Measurements from ENCODE around the gene ERC1.

ERC1 gene

DNA sequence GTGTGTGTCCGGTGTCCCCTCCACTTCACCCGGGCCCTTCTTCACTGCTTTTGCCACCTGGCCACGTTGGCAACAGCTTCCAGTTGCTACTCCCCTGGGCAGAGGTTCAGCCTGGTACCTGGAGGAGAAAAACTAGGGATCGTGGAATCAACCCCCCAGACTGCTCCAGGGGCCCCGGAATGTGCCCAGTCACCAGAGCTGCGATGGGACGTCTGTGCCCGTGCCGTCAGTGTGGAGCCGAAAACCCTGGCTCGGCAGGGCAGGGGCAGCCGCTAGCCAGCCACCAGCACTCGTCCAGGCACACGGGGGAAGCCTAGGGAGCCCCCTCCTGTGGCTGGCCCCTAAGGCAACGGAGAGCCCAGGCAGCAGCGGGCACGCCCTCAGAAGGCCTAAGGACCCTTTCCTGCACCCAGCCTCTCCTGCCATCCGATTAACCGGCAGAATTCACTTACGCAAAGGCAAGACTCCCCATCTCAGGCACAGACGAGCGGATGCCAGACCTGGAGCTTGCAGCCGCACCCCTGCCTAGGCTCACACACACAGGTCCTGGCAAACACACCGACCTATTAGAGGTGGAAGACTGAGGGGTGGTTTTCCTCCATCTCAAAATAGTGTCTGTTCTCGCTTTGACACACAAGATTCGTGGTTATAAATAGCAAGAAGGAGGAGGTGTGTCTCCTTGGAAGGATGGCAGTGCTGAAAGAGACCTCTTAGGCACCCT lies 540.8 kb downstream of the ERC1 start:
- DNase-seq (ENCODE audit: low read depth in 3 of 3): no peak

DNA sequence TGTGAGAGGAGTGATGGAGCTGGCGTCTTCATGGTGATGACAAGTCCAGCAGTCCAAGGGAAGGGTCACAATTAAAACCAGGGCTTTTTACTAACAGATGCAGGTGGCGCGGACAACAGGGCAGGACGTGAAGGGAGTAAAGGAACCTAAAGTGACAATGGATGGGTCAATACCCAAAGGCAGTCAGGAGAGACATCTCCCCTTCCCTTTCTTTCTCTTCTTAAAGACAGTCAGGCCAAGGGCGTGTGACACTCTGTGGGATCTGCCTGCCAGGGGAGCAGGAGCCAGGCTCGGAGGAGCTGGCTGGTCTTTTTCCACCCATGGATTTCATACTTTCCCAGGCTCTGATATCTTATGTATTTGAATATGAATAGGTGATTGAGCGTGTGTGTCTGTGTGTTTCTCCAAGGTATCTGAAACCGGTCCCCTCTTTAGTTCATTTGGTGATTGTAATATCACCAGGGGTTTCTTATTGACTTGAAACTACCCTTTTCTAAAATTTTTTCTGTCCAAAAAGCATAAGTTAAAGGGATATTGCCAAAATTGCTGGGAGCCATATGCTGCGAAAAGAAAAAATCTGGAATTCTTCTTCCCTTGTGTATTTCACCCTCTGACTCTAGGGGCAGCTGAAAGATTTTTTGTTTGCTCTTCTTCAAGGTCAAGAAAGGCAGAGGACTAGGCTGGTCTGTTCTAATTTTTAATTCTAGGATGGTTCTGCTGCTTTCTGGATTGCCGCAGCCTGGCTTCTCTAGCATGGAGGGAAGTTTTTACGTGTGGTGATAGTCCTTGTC lies 541.5 kb downstream of the ERC1 start:
- no peak for DNase-seq (ENCODE audit: low read depth in 3 of 3)

DNA sequence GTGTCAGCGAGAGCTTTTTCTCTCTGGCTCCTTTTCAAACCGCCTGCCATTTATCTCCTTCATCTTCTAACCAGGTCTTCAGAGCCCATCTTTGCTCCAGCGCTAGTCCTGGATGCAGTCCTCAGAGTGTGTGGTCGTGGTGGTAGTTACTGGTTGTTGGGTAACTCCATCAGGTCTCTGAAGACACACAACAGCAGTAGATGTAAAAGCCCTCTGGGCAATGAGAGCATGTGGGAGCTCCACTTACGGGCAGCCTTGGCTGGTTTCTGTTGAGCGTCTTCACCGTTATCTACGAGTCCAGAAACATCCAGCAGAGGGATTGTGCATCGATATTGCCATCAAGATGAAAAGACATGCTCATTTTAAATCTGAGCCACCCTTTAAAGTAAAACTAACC lies 542.2 kb downstream of the ERC1 start:
- no peak for DNase-seq (ENCODE audit: low read depth in 3 of 3)

DNA sequence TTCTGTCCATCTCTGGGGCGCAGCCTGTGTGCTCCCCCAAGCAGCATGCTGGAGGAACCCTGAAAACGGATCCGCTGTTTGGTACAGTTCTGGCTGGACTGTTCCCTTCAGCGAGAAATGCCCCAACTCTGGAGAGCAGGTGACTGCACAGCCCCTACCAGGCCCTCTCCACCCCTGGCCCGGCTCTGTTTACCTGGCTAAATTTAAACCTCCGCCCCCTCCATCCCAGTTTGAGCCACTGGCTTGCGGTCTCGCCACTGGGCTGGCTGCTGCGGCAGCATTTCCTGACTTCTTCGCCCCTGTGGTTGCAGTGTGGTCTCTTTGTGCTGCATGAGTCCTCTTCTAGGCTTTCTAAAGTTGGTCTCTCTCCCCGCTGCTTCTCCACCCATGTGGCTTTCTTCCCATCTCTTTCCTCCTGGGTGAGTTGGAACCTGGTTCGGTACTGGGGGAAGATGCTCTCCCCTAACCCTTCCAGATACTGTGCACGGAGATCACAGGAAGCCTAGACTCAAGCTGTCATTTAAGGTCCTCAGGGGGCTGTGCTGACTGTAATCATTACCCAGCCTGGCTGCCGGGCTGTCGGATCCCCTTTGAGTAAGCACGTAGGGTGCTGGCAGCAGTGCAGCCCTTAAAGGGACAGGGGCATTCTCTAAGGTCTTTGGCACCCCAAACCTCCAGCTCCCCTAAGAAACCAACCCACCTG lies 542.7 kb downstream of the ERC1 start:
- no peak for DNase-seq (ENCODE audit: low read depth in 3 of 3)

GRCh38 chr12:1534748-1535147 lies 543.7 kb downstream of the ERC1 start:
- DNase-seq (ENCODE audit: low read depth in 3 of 3): no peak

DNA sequence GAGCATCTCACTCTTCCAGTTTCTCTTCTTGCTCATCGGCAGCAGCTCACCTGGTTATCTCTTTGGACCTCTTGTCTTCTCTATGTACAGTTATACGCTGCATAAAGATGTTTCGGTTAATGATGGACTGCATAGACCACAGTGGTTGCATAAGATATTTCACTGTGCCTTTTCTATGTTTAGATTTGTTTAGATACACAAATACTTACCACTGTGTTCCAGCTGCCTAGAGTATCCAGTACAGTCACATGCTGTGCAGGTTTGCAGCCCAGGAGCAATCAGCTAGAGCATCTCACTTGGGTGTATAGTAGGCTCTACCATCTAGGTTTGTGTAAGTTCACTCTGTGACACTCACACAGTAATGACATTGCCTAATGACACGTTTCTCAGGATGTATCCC lies 545.8 kb downstream of the ERC1 start:
- no peak for DNase-seq (ENCODE audit: low read depth in 3 of 3)

DNA sequence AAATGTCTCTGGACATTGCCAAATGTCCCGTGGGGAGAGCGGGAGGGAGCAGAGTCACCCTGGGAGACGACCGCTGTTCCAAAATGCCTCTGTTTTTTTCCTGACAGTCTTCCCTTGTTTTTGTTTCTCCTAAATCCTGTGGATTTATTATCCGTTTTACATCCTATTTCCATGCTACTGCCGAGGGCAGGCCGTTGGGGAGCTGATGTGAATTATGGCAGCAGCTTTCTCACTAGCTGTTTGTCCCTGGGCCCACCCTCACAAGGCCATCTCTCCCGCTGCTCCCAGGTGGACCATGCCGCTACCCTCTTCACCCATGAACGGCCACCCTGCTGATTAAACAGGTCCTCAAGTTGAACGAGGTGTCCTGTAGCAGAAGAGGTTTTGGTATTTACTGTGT lies 548.1 kb downstream of the ERC1 start:
- DNase-seq (ENCODE audit: low read depth in 3 of 3): no peak

- no peak for DNase-seq (ENCODE audit: low read depth in 3 of 3)
These were observed 549.7 kb downstream of the ERC1 start for GRCh38 chr12:1540690-1541089.

GRCh38 chr12:1542599-1542998 lies 551.6 kb downstream of the ERC1 start:
- no peak for DNase-seq (ENCODE audit: low read depth in 3 of 3)

DNA sequence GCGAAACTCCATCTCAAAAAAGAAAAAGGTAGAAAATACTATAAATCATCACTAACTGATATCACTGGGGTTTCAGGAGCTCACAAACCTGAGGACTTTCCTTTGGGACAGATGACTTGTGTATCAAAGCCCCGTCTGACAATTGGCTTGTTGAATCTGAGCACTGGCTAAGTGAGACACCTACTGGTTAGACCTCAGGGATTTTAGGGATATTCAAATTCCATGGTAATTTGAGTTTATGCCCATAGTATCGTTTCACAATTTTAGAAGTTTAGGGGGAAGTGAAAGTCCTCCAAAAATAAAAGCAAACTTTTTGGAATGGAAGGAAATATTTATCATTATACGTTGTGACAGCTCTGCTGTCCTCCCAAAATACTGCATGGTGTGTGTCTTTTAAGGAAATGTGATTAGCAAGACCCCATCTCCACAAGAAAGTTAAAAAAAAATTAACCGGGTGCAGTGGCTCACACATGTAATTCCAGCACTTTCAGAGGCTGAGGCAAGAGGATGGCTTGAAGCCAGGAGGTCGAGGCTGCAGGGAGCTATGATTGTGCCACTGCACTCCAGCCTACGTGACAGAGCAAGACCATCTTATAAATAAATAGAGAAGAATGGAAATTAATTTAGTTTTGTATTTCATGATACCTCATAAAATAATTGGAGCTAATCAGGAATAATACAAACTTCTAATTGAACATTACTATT lies 554.1 kb downstream of the ERC1 start:
- no peak for DNase-seq (ENCODE audit: low read depth in 3 of 3)
